Karpas-422 (cell line): ENCODE data around the gene NBDY. TPM values are rescaled to one million over a fixed set of nuclear protein-coding genes. Genes with fewer than 3 reads are reported as not detected.
A peak's percentile ranks its signal among the peaks of the same experiment; 100 is the strongest.
"Not testable (repeated sequence)": the region's sequence is repeated elsewhere in the genome, so short reads cannot be mapped to it uniquely, and the experiment has no call there.

ENCODE experiments used
- DNase-seq: peaks from one replicate; pipeline ENCODE4 v3.0.0-alpha.2; 2015
- H2AFZ ChIP-seq: fragments of 200-600 bp; sonication (generic); 2 replicates; pipeline ENCODE4 v1.6.1; 2014; ENCODE audit warnings: antibody characterized with exemption, low read length, mixed read lengths
- H3K27ac ChIP-seq: fragments of 200-600 bp; sonication (generic); 2 replicates; pipeline ENCODE4 v1.5.1; 2014; ENCODE audit warnings: mild to moderate bottlenecking, low read length, moderate library complexity
- H3K27me3 ChIP-seq: fragments of 200-600 bp; sonication (generic); 2 replicates; pipeline ENCODE4 v1.6.1; 2014; ENCODE audit warnings: low read length, mixed read lengths
- H3K36me3 ChIP-seq: fragments of 200-600 bp; sonication (generic); 2 replicates; pipeline ENCODE4 v1.6.1; 2014; ENCODE audit warnings: low read length, mixed read lengths; ENCODE audit not compliant: insufficient read depth
- H3K4me1 ChIP-seq: fragments of 200-600 bp; sonication (generic); 2 replicates; pipeline ENCODE4 v1.6.1; 2014; ENCODE audit warnings: mild to moderate bottlenecking, low read length, mixed read lengths
- H3K4me2 ChIP-seq: fragments of 200-600 bp; sonication (generic); 2 replicates; pipeline ENCODE4 v1.6.1; 2014; ENCODE audit warnings: low read length, low read depth, mild to moderate bottlenecking; ENCODE audit not compliant: poor library complexity, severe bottlenecking
- H3K4me3 ChIP-seq: fragments of 200-600 bp; sonication (generic); 2 replicates; pipeline ENCODE4 v1.5.1; 2014; ENCODE audit warnings: mild to moderate bottlenecking, antibody characterized with exemption, low read length, mixed read lengths
- H3K79me2 ChIP-seq: fragments of 200-600 bp; sonication (generic); 2 replicates; pipeline ENCODE4 v1.6.1; 2014; ENCODE audit warnings: mild to moderate bottlenecking, low read length, mixed read lengths
- H3K9ac ChIP-seq: fragments of 200-600 bp; sonication (generic); 2 replicates; pipeline ENCODE4 v1.6.0; 2014; ENCODE audit warnings: low read length
- H3K9me2 ChIP-seq: fragments of 200-600 bp; sonication (generic), shearing (Covaris generic); replicated peaks from 2 replicates; pipeline ENCODE4 v1.6.0; 2014; ENCODE audit warnings: mild to moderate bottlenecking, low read length, moderate library complexity; ENCODE audit not compliant: insufficient read depth
- H3K9me3 ChIP-seq: fragments of 300-700, 200-600 bp; sonication (generic); 2 replicates; pipeline ENCODE4 v1.6.1; 2014; ENCODE audit warnings: low read length, mixed read lengths
- H4K20me1 ChIP-seq: fragments of 200-600 bp; sonication (generic); 2 replicates; pipeline ENCODE4 v1.6.1; 2014; ENCODE audit warnings: mild to moderate bottlenecking, antibody characterized with exemption, low read length, low read depth; ENCODE audit not compliant: insufficient read depth
- total RNA-seq: library from RNA; depleted of rRNA; stranded (reverse); fragments of >200 nt; shearing (Covaris generic); gene quantifications from 2 replicates; pipeline ENCODE4 v1.2.3, GENCODE V29; 2014; ENCODE audit warnings: low replicate concordance

Gene NBDY
- total RNA-seq, 1 experiment from 2014 or later: 20.5 TPM

DNA sequence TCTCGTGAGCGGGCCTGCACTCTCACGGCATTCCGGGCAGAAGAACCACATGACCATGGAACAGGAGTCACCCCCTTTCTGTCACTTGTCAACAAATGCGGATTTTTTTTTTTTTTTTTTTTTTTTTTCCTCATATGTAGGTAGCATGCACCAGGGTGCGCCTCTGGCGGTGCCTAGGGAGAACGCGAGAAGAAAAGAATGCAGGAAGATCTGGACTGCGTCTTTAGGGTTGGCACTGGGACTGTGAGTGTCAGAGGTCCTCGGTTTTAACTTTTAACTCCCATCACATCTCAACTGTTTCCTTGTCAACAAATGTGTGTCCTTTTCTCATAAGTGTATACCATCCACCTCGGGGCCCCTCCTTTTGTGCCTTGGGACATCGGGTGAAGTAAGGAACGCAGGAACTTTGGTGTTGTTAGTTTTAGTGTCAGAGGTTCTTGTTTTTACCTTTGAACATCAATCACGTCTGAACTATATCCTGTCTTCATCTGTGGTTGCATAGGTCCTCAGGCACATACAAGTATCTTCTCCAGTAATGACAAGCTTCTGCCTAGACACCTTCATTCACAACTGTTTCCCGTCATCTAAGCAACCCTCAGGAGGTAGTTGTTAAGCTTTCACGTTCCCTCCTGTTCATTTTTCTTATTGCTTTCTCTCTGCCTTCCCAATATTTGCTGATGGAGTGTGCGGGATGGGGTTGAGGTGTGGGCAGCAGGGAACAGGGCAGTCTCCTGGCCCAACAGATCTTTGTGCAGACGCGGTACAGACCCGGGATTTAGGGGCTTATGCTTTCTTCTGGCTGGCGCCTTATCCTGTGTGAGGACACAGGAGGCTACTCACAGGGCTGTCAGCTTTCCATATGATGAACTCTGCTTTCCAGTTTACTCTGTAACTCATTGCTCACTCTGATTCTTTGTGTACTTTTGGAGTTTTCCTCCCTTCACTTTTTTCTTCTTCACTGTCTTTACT is 51.9 kb downstream of the NBDY start:
- not testable (repeated sequence) for H3K4me2 ChIP-seq, H3K4me1 ChIP-seq, H3K4me3 ChIP-seq, H3K9me2 ChIP-seq, H4K20me1 ChIP-seq, DNase-seq, H3K36me3 ChIP-seq, H3K27me3 ChIP-seq, H3K79me2 ChIP-seq, H3K9ac ChIP-seq, H3K27ac ChIP-seq, H2AFZ ChIP-seq, H3K9me3 ChIP-seq

DNA sequence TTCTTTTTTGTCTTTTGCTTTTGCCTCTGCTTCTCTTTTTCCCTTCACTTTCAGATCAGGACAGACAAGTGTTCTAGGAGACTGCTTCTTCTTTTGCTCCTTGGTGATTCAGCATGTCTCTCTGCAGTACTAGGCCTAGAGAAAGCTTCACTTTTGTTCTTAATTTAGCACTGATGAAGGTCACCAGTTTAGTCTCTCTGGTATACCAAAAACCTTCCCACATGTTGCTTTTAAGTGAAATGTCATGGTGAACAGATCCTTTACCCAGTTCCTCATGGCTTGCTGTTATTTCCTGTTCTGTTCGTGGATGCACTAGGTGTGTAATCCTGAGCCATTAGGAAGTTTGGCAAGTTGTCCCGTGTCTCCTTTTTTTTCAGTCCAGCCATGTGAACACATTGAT is 53.3 kb downstream of the NBDY start:
- no peak overlapping the region for H3K27ac ChIP-seq
- H3K4me2 ChIP-seq: peak overlapping the region; percentile 66
- H3K36me3 ChIP-seq: no peaks in the 10 kb centered on the region
- H3K9ac ChIP-seq: peak overlapping the region; percentile 62
- H3K27me3 ChIP-seq: no peaks in the 10 kb centered on the region
- no peaks in the 10 kb centered on the region for H3K79me2 ChIP-seq
- no peaks in the 10 kb centered on the region for H4K20me1 ChIP-seq
- peak overlapping the region; percentile 83 for H2AFZ ChIP-seq
- no peak overlapping the region for H3K4me3 ChIP-seq
- H3K9me3 ChIP-seq: no peaks in the 10 kb centered on the region
- no peaks in the 10 kb centered on the region for H3K9me2 ChIP-seq
- no peak for DNase-seq
- peaks cover 10% of the 10 kb centered on the region for H3K4me1 ChIP-seq

DNA sequence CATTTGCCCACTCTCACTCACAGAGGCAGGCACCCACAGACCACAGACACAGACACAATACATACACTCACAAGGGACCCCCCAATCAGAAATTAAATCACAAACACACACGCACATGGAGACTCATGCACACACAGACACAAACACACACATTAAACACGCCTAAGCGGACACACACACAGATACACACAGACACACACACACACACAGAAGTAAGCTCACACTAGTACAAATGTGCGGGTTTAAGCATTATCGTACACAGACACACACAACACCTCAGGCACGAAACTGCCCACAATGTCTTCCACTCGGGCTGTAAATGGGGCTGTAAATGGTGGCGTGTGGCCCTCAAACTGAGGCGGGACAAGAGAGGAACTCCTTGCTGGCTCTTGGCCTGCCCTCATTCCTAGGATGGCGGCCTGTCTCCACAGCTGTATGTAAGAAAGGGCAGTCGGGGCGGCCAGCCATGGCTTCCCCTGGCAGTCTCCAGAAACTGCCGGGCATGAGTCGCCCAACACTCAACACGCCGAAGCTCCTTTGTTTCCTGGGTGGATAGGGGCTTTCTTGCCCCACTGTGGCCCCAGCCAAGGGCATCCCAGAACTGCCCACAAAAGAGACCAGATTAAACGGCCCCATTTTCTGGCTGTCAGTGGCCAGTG is 53.9 kb downstream of the NBDY start:
- H3K4me3 ChIP-seq: peak overlapping the region; percentile 56
- no peaks in the 10 kb centered on the region for H3K27me3 ChIP-seq
- peak overlapping the region; percentile 83 for H2AFZ ChIP-seq
- peak overlapping the region; percentile 66 for H3K4me2 ChIP-seq
- peaks cover 10% of the 10 kb centered on the region for H3K4me1 ChIP-seq
- H3K27ac ChIP-seq: peak overlapping the region; percentile 38
- peak overlapping the region; percentile 62 for H3K9ac ChIP-seq
- H3K9me2 ChIP-seq: no peaks in the 10 kb centered on the region
- no peaks in the 10 kb centered on the region for H3K79me2 ChIP-seq
- H3K9me3 ChIP-seq: no peaks in the 10 kb centered on the region
- H3K36me3 ChIP-seq: no peaks in the 10 kb centered on the region
- no peaks in the 10 kb centered on the region for H4K20me1 ChIP-seq
- no peak for DNase-seq

DNA sequence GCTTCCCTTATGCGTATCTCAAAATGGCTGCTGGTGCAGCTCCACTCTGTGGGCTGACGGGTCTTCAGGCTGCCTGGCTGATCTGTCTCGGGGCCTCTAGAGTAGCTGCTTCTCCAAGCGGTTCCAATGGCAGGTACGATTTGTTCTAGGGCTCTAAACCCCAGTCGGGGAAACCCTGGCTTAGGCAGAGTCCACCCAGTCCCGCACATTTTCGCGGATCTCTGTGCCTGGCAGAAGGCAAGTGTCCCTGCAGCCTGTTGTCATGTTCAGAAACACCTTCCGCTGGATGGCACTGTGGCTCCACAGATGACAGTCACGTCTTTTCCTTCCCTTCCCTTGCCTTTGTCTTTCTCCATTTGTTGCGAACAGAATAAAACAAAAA is 54.4 kb downstream of the NBDY start:
- no peaks in the 10 kb centered on the region for H3K9me2 ChIP-seq
- H3K36me3 ChIP-seq: no peaks in the 10 kb centered on the region
- peak overlapping the region; percentile 38 for H3K27ac ChIP-seq
- DNase-seq: peak; percentile 88
- peak overlapping the region; percentile 62 for H3K9ac ChIP-seq
- H3K79me2 ChIP-seq: no peaks in the 10 kb centered on the region
- H3K4me2 ChIP-seq: peak overlapping the region; percentile 66
- H3K9me3 ChIP-seq: no peaks in the 10 kb centered on the region
- H2AFZ ChIP-seq: peak overlapping the region; percentile 83; the same call in 1 of the 2 replicates
- no peaks in the 10 kb centered on the region for H4K20me1 ChIP-seq
- no peaks in the 10 kb centered on the region for H3K27me3 ChIP-seq
- peak overlapping the region; percentile 56 for H3K4me3 ChIP-seq
- H3K4me1 ChIP-seq: peaks cover 10% of the 10 kb centered on the region

DNA sequence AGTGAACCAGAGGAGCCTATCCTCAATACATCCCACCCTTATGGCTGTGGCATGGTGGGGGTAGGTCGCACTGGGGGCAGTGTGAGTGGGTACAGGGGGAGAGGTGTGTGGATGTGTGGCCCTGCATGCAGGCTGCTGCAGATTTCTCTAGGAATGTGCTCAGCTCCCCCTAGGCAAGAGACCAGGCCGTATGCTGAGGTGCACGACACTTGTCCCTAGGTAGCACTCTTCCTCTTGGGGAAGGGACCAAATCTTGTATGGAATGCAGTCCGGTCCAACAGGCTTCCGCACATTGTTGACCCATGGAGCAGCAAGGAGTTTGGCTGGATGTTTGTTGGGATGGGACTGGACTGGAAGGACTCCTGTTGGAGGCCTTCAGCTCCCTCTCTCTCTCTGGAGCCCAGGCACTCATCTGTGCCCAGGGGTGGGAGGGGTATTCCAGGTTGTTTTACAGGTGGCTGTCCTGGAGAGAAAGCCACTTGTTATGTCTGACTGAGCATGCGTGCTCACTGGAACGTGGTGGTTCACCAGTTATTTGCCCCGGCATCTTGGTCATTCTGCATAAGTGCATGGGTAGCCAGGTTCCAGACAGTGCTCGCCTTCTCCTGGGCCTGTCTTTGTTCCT is 55.1 kb downstream of the NBDY start:
- no peaks in the 10 kb centered on the region for H3K9me2 ChIP-seq
- H2AFZ ChIP-seq: no peak overlapping the region
- no peak overlapping the region for H3K4me3 ChIP-seq
- peaks cover 10% of the 10 kb centered on the region for H3K4me1 ChIP-seq
- no peaks in the 10 kb centered on the region for H3K27me3 ChIP-seq
- H3K9ac ChIP-seq: no peak overlapping the region
- no peaks in the 10 kb centered on the region for H4K20me1 ChIP-seq
- no peak overlapping the region for H3K27ac ChIP-seq
- no peaks in the 10 kb centered on the region for H3K36me3 ChIP-seq
- H3K9me3 ChIP-seq: no peaks in the 10 kb centered on the region
- peak overlapping the region; percentile 66 for H3K4me2 ChIP-seq
- DNase-seq: no peak
- H3K79me2 ChIP-seq: no peaks in the 10 kb centered on the region

DNA sequence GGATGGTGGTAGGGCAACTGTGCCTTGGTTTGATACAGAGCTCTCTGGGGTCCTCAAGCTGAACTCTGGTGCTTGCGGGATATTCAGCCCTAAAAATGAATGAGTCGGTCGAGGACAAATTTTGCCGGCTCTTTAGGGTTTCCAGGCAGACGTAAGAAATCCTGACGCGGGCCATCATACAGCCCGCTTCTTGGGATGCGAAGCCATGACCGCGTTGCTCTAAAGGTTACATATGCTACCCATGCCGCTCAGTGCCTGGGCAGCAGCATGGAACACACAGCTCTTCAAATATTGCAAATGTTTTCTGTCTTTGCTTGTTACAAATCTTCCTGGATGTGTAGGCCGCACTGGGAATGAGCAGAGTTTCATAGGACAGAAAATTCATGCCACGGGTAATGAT is 55.6 kb downstream of the NBDY start:
- H4K20me1 ChIP-seq: no peaks in the 10 kb centered on the region
- H3K4me1 ChIP-seq: peaks cover 10% of the 10 kb centered on the region
- DNase-seq: peak; percentile 32
- no peaks in the 10 kb centered on the region for H3K79me2 ChIP-seq
- no peak overlapping the region for H2AFZ ChIP-seq
- no peak overlapping the region for H3K27ac ChIP-seq
- no peaks in the 10 kb centered on the region for H3K9me2 ChIP-seq
- H3K9me3 ChIP-seq: no peaks in the 10 kb centered on the region
- no peaks in the 10 kb centered on the region for H3K36me3 ChIP-seq
- H3K27me3 ChIP-seq: no peaks in the 10 kb centered on the region
- no peak overlapping the region for H3K4me2 ChIP-seq
- no peak overlapping the region for H3K9ac ChIP-seq
- no peak overlapping the region for H3K4me3 ChIP-seq

DNA sequence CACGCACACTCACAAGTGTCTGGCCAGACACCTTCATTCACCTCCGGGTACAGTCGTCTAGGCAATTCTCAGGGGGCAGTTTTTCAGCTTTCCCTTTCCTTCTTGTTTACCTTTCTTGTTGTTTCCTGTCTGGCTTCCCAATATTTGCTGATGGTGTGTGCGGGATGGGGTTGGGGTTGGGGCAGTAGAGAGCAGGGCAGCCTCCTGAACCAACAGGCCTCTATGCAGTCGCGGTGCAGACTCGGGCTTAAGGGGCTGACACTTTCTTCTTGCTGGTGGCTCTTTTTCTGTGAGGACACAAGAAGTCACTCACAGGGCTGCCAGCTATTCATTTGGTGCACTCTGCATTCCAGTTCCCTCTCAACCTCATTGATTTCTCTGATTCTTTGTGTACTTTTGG is 56.4 kb downstream of the NBDY start:
- Histone ChIP-seq H3K36me3 (no peaks in the 10 kb centered on the region), H4K20me1 (no peaks in the 10 kb centered on the region), H3K27ac (no peak overlapping the region), H3K79me2 (no peaks in the 10 kb centered on the region), H3K4me1 (peaks cover 14% of the 10 kb centered on the region), H3K27me3 (no peaks in the 10 kb centered on the region), H2AFZ (no peak overlapping the region), H3K9me2 (no peaks in the 10 kb centered on the region), H3K4me3 (no peak overlapping the region), H3K9ac (no peak overlapping the region), H3K9me3 (no peaks in the 10 kb centered on the region), H3K4me2 (no peak overlapping the region)
- peak; percentile 32 for DNase-seq
